Measurements from ENCODE around the gene GARRE1.

GARRE1 gene

GRCh38 chr19:34232566-34233481 is 21.5 kb upstream of the GARRE1 start:
- H3K4me3 ChIP-seq (ENCODE audit: low read length) = no peak overlapping the region
- no peaks in the 10 kb centered on the region for H3K9me2 ChIP-seq (replicated peaks; ENCODE audit: insufficient read depth, low read length)
- no peak overlapping the region for H3K4me2 ChIP-seq (ENCODE audit: low read depth, low read length)
- no peaks in the 10 kb centered on the region; the same call in 1 of the 2 replicates for H3K36me3 ChIP-seq (replicated peaks; ENCODE audit: insufficient read depth, low read length)
- no peak for DNase-seq
- H3F3A ChIP-seq (ENCODE audit: insufficient read depth, low read length) = no peaks in the 10 kb centered on the region
- H3K9ac ChIP-seq (ENCODE audit: low read length) = no peak overlapping the region
- no peaks in the 10 kb centered on the region for H3K9me3 ChIP-seq (replicated peaks; ENCODE audit: insufficient read depth, low read length)
- H3K79me2 ChIP-seq (ENCODE audit: low read length) = no peaks in the 10 kb centered on the region
- no peak overlapping the region for H3K27ac ChIP-seq (ENCODE audit: low read length)
- H4K20me1 ChIP-seq (ENCODE audit: insufficient read depth, low read length) = no peaks in the 10 kb centered on the region
- no peak for TF ChIP-seq EZH2 (optimal IDR thresholded peaks at IDR 0.05; ENCODE audit: low read depth, low read length)
- TF ChIP-seq EZH2phosphoT487 (IDR thresholded peaks at IDR 0.05; ENCODE audit: low read length) = no peak
- TF ChIP-seq CTCF (IDR thresholded peaks at IDR 0.05; ENCODE audit: low read length) = no peak
- H3K4me1 ChIP-seq (ENCODE audit: low read length) = no peaks in the 10 kb centered on the region
- H2AFZ ChIP-seq (ENCODE audit: low read length) = no peak overlapping the region
- no peaks in the 10 kb centered on the region for H3K27me3 ChIP-seq (replicated peaks; ENCODE audit: insufficient read depth, low read length)

- H3K27ac ChIP-seq (ENCODE audit: low read length) = no peak overlapping the region
- TF ChIP-seq EZH2phosphoT487 (IDR thresholded peaks at IDR 0.05; ENCODE audit: low read length) (no peak), EZH2 (optimal IDR thresholded peaks at IDR 0.05; ENCODE audit: low read depth, low read length) (no peak), CTCF (IDR thresholded peaks at IDR 0.05; ENCODE audit: low read length) (no peak)
- H3K9me3 ChIP-seq (replicated peaks; ENCODE audit: insufficient read depth, low read length) = no peaks in the 10 kb centered on the region
- no peaks in the 10 kb centered on the region for H3F3A ChIP-seq (ENCODE audit: insufficient read depth, low read length)
- H3K27me3 ChIP-seq (replicated peaks; ENCODE audit: insufficient read depth, low read length) = no peaks in the 10 kb centered on the region
- H3K4me2 ChIP-seq (ENCODE audit: low read depth, low read length) = no peak overlapping the region
- H3K9me2 ChIP-seq (replicated peaks; ENCODE audit: insufficient read depth, low read length) = no peaks in the 10 kb centered on the region
- H3K4me1 ChIP-seq (ENCODE audit: low read length) = no peaks in the 10 kb centered on the region
- no peak for DNase-seq
- no peak overlapping the region for H2AFZ ChIP-seq (ENCODE audit: low read length)
- no peaks in the 10 kb centered on the region for H3K36me3 ChIP-seq (replicated peaks; ENCODE audit: insufficient read depth, low read length)
- H4K20me1 ChIP-seq (ENCODE audit: insufficient read depth, low read length) = no peaks in the 10 kb centered on the region
- H3K9ac ChIP-seq (ENCODE audit: low read length) = no peak overlapping the region
- H3K4me3 ChIP-seq (ENCODE audit: low read length) = no peak overlapping the region
- no peaks in the 10 kb centered on the region for H3K79me2 ChIP-seq (ENCODE audit: low read length)
These were observed 18.9 kb upstream of the GARRE1 start for GRCh38 chr19:34235425-34235940.

- Histone ChIP-seq H3K36me3 (replicated peaks; ENCODE audit: insufficient read depth, low read length) (no peaks in the 10 kb centered on the region), H4K20me1 (ENCODE audit: insufficient read depth, low read length) (no peaks in the 10 kb centered on the region), H3K79me2 (ENCODE audit: low read length) (no peaks in the 10 kb centered on the region), H3K27me3 (replicated peaks; ENCODE audit: insufficient read depth, low read length) (no peaks in the 10 kb centered on the region), H2AFZ (ENCODE audit: low read length) (no peak overlapping the region), H3K27ac (ENCODE audit: low read length) (no peak overlapping the region), H3K9ac (ENCODE audit: low read length) (no peak overlapping the region), H3F3A (ENCODE audit: insufficient read depth, low read length) (no peaks in the 10 kb centered on the region), H3K4me1 (ENCODE audit: low read length) (no peaks in the 10 kb centered on the region), H3K4me3 (ENCODE audit: low read length) (no peak overlapping the region), H3K9me2 (replicated peaks; ENCODE audit: insufficient read depth, low read length) (no peaks in the 10 kb centered on the region), H3K9me3 (replicated peaks; ENCODE audit: insufficient read depth, low read length) (no peaks in the 10 kb centered on the region), H3K4me2 (ENCODE audit: low read depth, low read length) (no peak overlapping the region)
- no peak for DNase-seq
- TF ChIP-seq EZH2 (optimal IDR thresholded peaks at IDR 0.05; ENCODE audit: low read depth, low read length) (no peak), EZH2phosphoT487 (IDR thresholded peaks at IDR 0.05; ENCODE audit: low read length) (no peak), CTCF (IDR thresholded peaks at IDR 0.05; ENCODE audit: low read length) (no peak)
These were observed 18.0 kb upstream of the GARRE1 start for GRCh38 chr19:34236035-34236987.

All from MM.1S (cell line).